Liver (tissue), 9 donors: ENCODE measurements around the gene TSHZ3. TPM values are rescaled to one million over a fixed set of nuclear protein-coding genes. Genes with fewer than 3 reads are reported as not detected.

Experiments used
- DNase-seq: peaks from one replicate; pipeline ENCODE4 v3.0.0-alpha.2; 2017; ENCODE audit warnings: low spot score
- H3K27ac ChIP-seq, 2 donors: one replicate each; pipeline ENCODE4 v1.7.0; 2013; ENCODE audit warnings: inconsistent platforms in 2 of 2, low read length in 2 of 2, control low read depth in 1 of 2, low read depth in 1 of 2, mild to moderate bottlenecking in 1 of 2
- H3K27me3 ChIP-seq, 4 donors: one replicate each; pipeline versions ENCODE4 v1.6.1 to v1.7.0; 2013; ENCODE audit warnings: low read length in 3 of 4, inconsistent platforms in 1 of 4, mild to moderate bottlenecking in 1 of 4, moderate library complexity in 1 of 4; ENCODE audit not compliant: control insufficient read depth in 4 of 4, insufficient read depth in 4 of 4
- H3K36me3 ChIP-seq, 4 donors: one replicate each; pipeline versions ENCODE4 v1.6.1 to v1.7.0; 2013; ENCODE audit warnings: low read length in 3 of 4, mild to moderate bottlenecking in 3 of 4, low read depth in 1 of 4, moderate library complexity in 1 of 4; ENCODE audit not compliant: control insufficient read depth in 4 of 4, insufficient read depth in 3 of 4
- H3K4me1 ChIP-seq, 4 donors: one replicate each; pipeline versions ENCODE4 v1.6.1 to v1.7.0; 2013; ENCODE audit warnings: low read length in 3 of 4, mild to moderate bottlenecking in 3 of 4, moderate library complexity in 1 of 4; ENCODE audit not compliant: control insufficient read depth in 4 of 4, insufficient read depth in 4 of 4
- H3K4me3 ChIP-seq, 3 donors: one replicate each; pipeline versions ENCODE4 v1.6.1 to v1.7.0; 2013; ENCODE audit warnings: low read length in 3 of 3, control low read depth in 1 of 3, low read depth in 1 of 3, mild to moderate bottlenecking in 1 of 3
- H3K9ac ChIP-seq, 2 donors: one replicate each; pipeline ENCODE4 v1.7.0; 2013; ENCODE audit warnings: low read length in 2 of 2, mild to moderate bottlenecking in 2 of 2, moderate library complexity in 2 of 2, control low read depth in 1 of 2, low read depth in 1 of 2
- H3K9me3 ChIP-seq, 4 donors: one replicate each; pipeline versions ENCODE4 v1.6.1 to v1.7.0; 2013; ENCODE audit warnings: low read length in 3 of 4; ENCODE audit not compliant: control insufficient read depth in 4 of 4
- EGR1 ChIP-seq, 2 donors: IDR thresholded peaks; 2 replicates each; pipeline ENCODE4 v1.6.1; 2016 to 2018; ENCODE audit warnings: antibody characterized with exemption in 2 of 2, low read depth in 2 of 2
- FOXA1 ChIP-seq: IDR thresholded peaks from 2 replicates; pipeline ENCODE4 v1.6.1; 2016; ENCODE audit warnings: antibody characterized with exemption
- GABPA ChIP-seq, 2 donors: IDR thresholded peaks in 1 of 2; conservative IDR thresholded peaks in 1 of 2; 2 replicates each; pipeline ENCODE4 v1.6.1; 2016; ENCODE audit warnings: antibody characterized with exemption in 2 of 2, mild to moderate bottlenecking in 1 of 2, moderate library complexity in 1 of 2
- HNF4A ChIP-seq, 2 donors: conservative IDR thresholded peaks; 2 replicates each; pipeline ENCODE4 v1.6.1; 2016; ENCODE audit warnings: antibody characterized with exemption in 2 of 2, mild to moderate bottlenecking in 2 of 2
- HNF4G ChIP-seq: IDR thresholded peaks from 2 replicates; pipeline ENCODE4 v1.6.1; 2016; ENCODE audit warnings: antibody characterized with exemption
- JUND ChIP-seq, 2 donors: IDR thresholded peaks; 2 replicates each; pipeline ENCODE4 v1.6.1; 2016; ENCODE audit warnings: antibody characterized with exemption in 2 of 2
- NR2F2 ChIP-seq: IDR thresholded peaks from 2 replicates; pipeline ENCODE4 v1.6.1; 2016; ENCODE audit warnings: antibody characterized with exemption
- RAD21 ChIP-seq, 2 donors: IDR thresholded peaks; 2 replicates each; pipeline ENCODE4 v1.6.1; 2016; ENCODE audit warnings: antibody characterized with exemption in 2 of 2, mild to moderate bottlenecking in 2 of 2
- RXRA ChIP-seq, 2 donors: IDR thresholded peaks; 2 replicates each; pipeline ENCODE4 v1.6.1; 2017 to 2018; ENCODE audit warnings: antibody characterized with exemption in 2 of 2, mild to moderate bottlenecking in 1 of 2
- SP1 ChIP-seq: IDR thresholded peaks from 2 replicates; pipeline ENCODE4 v1.6.1; 2018; ENCODE audit warnings: antibody characterized with exemption, mild to moderate bottlenecking
- TAF1 ChIP-seq: conservative IDR thresholded peaks from 2 replicates; pipeline ENCODE4 v1.6.1; 2016; ENCODE audit warnings: antibody characterized with exemption, mild to moderate bottlenecking
- YY1 ChIP-seq: IDR thresholded peaks from 2 replicates; pipeline ENCODE4 v1.6.1; 2016; ENCODE audit warnings: antibody characterized with exemption, mild to moderate bottlenecking
- WGBS: extraction: QIAGEN DNeasy Blood & Tissue Kit; methylation state at CpG from one replicate; pipeline ENCODE4 v1.1.7; 2013; 5-methylcytosine and 5-hydroxymethylcytosine counted together
- polyA plus RNA-seq, 2 donors: library from polyadenylated mRNA; stranded (reverse) in 1 of 2; unstranded in 1 of 2; fragments of 200-250 nt in 1 of 2; fragments of >200 nt in 1 of 2; fragmentation: Nextera tagmentation in 1 of 2; extraction: Ambion mirVana in 1 of 2; gene quantifications; one replicate each; pipeline versions ENCODE4 v1.2.1 to v1.2.3, GENCODE V29; 2013 to 2015
- total RNA-seq, 2 donors: library from RNA; depleted of rRNA; stranded (reverse); fragments of >200 nt; gene quantifications; one replicate each; pipeline ENCODE4 v1.2.3, GENCODE V29; 2014
- TF ChIP-seq, protein P1 (sequence below): IDR thresholded peaks from 2 replicates; pipeline ENCODE4 v1.6.1; 2016; ENCODE audit warnings: antibody characterized with exemption
- TF ChIP-seq, protein P2 (sequence below): IDR thresholded peaks from 2 replicates; pipeline ENCODE4 v1.6.1; 2016; ENCODE audit warnings: antibody characterized with exemption
- TF ChIP-seq, protein P3 (sequence below): fragments of 150-350 bp; IDR thresholded peaks from 2 replicates; pipeline ENCODE4 v1.5.1; 2017; ENCODE audit warnings: improper control_type of control experiment, low read depth, low read length; ENCODE audit not compliant: missing input control
- TF ChIP-seq, protein P4 (sequence below): IDR thresholded peaks from 2 replicates; pipeline ENCODE4 v1.6.1; 2016; ENCODE audit warnings: antibody characterized with exemption, mild to moderate bottlenecking
- donor health status: healthy.
- donor health status: healthy.
- donor health status: healthy.
- donor health status: healthy.
- donor health status: healthy.

TSHZ3 gene
- total and polyA plus RNA-seq, 4 donors, result 0.42 to 3.3 (median 0.68) TPM

DNA sequence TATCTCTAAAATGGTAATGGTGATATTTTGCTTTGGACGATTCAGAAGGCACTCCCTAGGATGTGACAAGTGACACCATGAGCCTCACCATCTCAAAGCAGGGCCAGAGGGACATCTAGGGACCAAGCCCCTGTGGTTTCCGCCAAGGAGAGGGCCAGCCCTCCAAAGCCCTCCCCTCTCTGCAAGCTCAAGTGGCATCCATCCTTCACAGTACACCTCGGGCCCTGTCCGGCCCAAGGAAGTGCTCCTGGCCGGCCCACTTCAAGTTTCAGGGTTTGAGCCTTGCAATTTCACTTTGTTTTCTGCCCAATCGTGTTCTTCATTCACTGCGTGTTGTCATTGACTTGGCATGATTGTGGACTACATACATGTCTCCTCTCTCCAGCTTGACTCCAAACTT is 82.5 kb downstream of the TSHZ3 start:
- no peaks in the 10 kb centered on the region for H3K4me1 ChIP-seq
- no peaks in the 10 kb centered on the region for H3K36me3 ChIP-seq
- DNase-seq, result no peak
- no peak overlapping the region for H3K27ac ChIP-seq
- H3K9ac ChIP-seq, result no peak overlapping the region
- peaks cover 0 to 3% (median 0%) of the 10 kb centered on the region in 4 donors for H3K27me3 ChIP-seq
- WGBS, result 89% methylated on average over 7 of the region's 7 CpGs
- TF ChIP-seq YY1, result no peak
- TF ChIP-seq EGR1 (IDR thresholded peaks at IDR 0.05; ENCODE audit: low read depth in 2 of 2), result no peak
- TF ChIP-seq, protein P1, sequence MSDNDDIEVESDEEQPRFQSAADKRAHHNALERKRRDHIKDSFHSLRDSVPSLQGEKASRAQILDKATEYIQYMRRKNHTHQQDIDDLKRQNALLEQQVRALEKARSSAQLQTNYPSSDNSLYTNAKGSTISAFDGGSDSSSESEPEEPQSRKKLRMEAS, result no peak
- no peak for TF ChIP-seq NR2F2
- no peak for TF ChIP-seq FOXA1
- no peak for TF ChIP-seq RAD21 (IDR thresholded peaks at IDR 0.05)
- TF ChIP-seq GABPA (IDR thresholded peaks at IDR 0.05 in 1 of 2, conservative IDR thresholded peaks at IDR 0.05 in 1 of 2), result no peak
- no peak for TF ChIP-seq JUND (IDR thresholded peaks at IDR 0.05)
- TF ChIP-seq, protein P2, sequence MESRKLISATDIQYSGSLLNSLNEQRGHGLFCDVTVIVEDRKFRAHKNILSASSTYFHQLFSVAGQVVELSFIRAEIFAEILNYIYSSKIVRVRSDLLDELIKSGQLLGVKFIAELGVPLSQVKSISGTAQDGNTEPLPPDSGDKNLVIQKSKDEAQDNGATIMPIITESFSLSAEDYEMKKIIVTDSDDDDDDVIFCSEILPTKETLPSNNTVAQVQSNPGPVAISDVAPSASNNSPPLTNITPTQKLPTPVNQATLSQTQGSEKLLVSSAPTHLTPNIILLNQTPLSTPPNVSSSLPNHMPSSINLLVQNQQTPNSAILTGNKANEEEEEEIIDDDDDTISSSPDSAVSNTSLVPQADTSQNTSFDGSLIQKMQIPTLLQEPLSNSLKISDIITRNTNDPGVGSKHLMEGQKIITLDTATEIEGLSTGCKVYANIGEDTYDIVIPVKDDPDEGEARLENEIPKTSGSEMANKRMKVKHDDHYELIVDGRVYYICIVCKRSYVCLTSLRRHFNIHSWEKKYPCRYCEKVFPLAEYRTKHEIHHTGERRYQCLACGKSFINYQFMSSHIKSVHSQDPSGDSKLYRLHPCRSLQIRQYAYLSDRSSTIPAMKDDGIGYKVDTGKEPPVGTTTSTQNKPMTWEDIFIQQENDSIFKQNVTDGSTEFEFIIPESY, result no peak
- no peak for TF ChIP-seq HNF4G
- TF ChIP-seq, protein P3, sequence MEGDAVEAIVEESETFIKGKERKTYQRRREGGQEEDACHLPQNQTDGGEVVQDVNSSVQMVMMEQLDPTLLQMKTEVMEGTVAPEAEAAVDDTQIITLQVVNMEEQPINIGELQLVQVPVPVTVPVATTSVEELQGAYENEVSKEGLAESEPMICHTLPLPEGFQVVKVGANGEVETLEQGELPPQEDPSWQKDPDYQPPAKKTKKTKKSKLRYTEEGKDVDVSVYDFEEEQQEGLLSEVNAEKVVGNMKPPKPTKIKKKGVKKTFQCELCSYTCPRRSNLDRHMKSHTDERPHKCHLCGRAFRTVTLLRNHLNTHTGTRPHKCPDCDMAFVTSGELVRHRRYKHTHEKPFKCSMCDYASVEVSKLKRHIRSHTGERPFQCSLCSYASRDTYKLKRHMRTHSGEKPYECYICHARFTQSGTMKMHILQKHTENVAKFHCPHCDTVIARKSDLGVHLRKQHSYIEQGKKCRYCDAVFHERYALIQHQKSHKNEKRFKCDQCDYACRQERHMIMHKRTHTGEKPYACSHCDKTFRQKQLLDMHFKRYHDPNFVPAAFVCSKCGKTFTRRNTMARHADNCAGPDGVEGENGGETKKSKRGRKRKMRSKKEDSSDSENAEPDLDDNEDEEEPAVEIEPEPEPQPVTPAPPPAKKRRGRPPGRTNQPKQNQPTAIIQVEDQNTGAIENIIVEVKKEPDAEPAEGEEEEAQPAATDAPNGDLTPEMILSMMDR, result no peak
- TF ChIP-seq TAF1, result no peak
- TF ChIP-seq, protein P4, sequence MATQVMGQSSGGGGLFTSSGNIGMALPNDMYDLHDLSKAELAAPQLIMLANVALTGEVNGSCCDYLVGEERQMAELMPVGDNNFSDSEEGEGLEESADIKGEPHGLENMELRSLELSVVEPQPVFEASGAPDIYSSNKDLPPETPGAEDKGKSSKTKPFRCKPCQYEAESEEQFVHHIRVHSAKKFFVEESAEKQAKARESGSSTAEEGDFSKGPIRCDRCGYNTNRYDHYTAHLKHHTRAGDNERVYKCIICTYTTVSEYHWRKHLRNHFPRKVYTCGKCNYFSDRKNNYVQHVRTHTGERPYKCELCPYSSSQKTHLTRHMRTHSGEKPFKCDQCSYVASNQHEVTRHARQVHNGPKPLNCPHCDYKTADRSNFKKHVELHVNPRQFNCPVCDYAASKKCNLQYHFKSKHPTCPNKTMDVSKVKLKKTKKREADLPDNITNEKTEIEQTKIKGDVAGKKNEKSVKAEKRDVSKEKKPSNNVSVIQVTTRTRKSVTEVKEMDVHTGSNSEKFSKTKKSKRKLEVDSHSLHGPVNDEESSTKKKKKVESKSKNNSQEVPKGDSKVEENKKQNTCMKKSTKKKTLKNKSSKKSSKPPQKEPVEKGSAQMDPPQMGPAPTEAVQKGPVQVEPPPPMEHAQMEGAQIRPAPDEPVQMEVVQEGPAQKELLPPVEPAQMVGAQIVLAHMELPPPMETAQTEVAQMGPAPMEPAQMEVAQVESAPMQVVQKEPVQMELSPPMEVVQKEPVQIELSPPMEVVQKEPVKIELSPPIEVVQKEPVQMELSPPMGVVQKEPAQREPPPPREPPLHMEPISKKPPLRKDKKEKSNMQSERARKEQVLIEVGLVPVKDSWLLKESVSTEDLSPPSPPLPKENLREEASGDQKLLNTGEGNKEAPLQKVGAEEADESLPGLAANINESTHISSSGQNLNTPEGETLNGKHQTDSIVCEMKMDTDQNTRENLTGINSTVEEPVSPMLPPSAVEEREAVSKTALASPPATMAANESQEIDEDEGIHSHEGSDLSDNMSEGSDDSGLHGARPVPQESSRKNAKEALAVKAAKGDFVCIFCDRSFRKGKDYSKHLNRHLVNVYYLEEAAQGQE, result no peak
- no peak for TF ChIP-seq HNF4A (conservative IDR thresholded peaks at IDR 0.05)
- TF ChIP-seq RXRA (IDR thresholded peaks at IDR 0.05), result no peak
- H3K4me3 ChIP-seq, result no peak overlapping the region
- no peaks in the 10 kb centered on the region for H3K9me3 ChIP-seq

DNA sequence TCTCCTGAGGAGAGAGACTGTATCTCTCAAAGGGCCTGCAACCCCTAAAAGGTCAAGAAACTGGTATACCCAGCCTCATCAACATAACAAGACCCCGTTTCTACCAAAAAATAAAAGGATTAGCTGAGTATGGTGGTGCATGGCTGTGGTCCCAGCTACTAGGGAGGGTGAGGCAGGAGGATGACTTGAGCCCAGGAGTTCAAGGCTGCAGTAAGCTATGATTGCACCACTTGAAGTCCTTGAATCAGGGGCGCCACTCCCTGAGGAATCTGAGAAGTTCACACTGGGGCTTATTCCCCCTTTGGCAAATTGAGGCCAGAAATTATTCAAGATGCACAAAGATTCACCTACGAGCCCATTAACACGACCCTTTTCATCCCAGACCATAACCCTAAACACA is 83.0 kb downstream of the TSHZ3 start:
- Histone ChIP-seq H3K27me3 (peaks cover 0 to 3% (median 0%) of the 10 kb centered on the region in 4 donors), H3K36me3 (no peaks in the 10 kb centered on the region), H3K9me3 (no peaks in the 10 kb centered on the region), H3K9ac (no peak overlapping the region), H3K4me3 (no peak overlapping the region), H3K27ac (no peak overlapping the region), H3K4me1 (no peaks in the 10 kb centered on the region)
- 81% methylated on average over 4 of the region's 4 CpGs for WGBS
- no peak for DNase-seq
- TF ChIP-seq RXRA (IDR thresholded peaks at IDR 0.05), result no peak
- no peak for TF ChIP-seq YY1
- TF ChIP-seq, protein P2, result no peak
- TF ChIP-seq, protein P4, result no peak
- no peak for TF ChIP-seq SP1
- TF ChIP-seq, protein P3, result no peak
- no peak for TF ChIP-seq FOXA1
- no peak for TF ChIP-seq TAF1
- no peak for TF ChIP-seq EGR1 (IDR thresholded peaks at IDR 0.05; ENCODE audit: low read depth in 2 of 2)
- TF ChIP-seq HNF4G, result no peak
